LNCaP clone FGC (cell line): ENCODE results near the gene MDP1.

Experiments used
- DNase-seq: peaks from one replicate; pipeline ENCODE4 v3.0.0-alpha.2; 2011; ENCODE audit warnings: low read depth
- H3K4me3 ChIP-seq: 2 replicates; pipeline ENCODE4 v1.5.1; 2011; ENCODE audit warnings: mild to moderate bottlenecking, low read depth, low read length, control low read depth
- CTCF ChIP-seq: IDR thresholded peaks from 2 replicates; pipeline ENCODE4 v1.5.1; 2012; ENCODE audit warnings: mild to moderate bottlenecking; ENCODE audit not compliant: control insufficient read depth, insufficient read depth; ENCODE audit errors: extremely low read depth

The MDP1 gene

GRCh38 chr14:24234095-24235005 is 18.5 kb upstream of the MDP1 start:
- H3K4me3 ChIP-seq = no peak overlapping the region
- no peak for TF ChIP-seq CTCF
- DNase-seq = no peak

DNA sequence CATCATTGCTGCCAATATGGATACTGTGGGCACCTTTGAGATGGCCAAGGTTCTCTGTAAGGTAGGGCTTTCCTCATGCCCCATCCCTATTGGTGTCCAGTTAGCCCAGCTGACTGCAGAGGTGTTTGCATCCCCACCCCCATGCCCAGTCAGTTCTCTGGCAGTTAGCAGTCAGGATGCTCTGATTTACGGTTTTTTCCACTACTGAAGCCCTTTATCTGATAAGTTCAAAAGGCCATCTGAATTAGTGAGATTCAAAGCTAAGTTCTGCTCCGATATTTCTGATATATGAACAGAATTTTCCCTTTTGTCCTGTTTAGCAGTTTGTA is 17.6 kb upstream of the MDP1 start:
- H3K4me3 ChIP-seq = peak overlapping the region; percentile 80
- DNase-seq = no peak
- no peak for TF ChIP-seq CTCF

DNA sequence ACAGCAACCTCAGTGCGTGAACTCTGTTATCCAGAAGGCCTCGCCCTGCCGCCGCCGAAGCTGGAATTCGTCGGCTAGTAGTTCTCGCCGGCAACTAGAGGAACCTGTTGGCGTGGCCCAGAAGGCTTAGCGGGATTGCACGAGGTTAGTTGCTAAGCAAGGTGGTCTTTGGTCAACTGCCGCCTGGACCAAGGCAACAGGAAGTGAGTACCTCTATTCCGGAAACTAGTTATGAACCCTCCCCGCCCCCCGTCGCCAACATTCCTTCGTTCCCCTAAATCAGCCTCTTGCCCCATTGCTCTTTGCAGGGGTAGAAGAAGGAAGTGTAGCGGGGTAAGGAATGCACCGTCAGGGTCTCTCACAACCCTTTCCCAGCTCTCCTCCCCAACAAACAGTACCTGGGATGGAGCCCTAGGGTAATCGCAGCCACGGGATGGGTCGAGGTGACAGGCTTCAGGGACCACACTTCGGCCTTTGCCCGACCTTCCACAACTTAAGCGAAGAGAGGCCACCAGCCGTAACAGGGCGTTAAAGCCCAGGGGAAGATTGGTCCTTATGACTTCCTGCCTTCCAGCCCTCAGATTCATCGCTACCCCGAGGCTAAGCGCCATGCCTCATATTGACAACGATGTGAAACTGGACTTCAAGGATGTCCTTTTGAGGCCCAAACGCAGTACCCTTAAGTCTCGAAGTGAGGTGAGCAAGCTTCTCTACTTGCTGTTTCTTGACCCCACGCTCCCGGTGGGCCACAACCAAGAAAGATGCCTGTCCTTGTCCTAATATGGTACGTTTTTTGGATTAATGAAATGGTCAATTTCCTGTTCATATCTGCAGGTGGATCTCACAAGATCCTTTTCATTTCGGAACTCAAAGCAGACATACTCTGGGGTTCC is 17.0 kb upstream of the MDP1 start, which contains the start of gene GMPR2:
Gene GMPR2, plus strand, starts transcription at position 285 of the 893 bp plus-strand sequence. Its CDS starts 325 bp downstream, at position 610.
- DNase-seq = no peak
- H3K4me3 ChIP-seq = peak within 1 kb of the TSS; percentile 80
- TF ChIP-seq CTCF = no peak

DNA sequence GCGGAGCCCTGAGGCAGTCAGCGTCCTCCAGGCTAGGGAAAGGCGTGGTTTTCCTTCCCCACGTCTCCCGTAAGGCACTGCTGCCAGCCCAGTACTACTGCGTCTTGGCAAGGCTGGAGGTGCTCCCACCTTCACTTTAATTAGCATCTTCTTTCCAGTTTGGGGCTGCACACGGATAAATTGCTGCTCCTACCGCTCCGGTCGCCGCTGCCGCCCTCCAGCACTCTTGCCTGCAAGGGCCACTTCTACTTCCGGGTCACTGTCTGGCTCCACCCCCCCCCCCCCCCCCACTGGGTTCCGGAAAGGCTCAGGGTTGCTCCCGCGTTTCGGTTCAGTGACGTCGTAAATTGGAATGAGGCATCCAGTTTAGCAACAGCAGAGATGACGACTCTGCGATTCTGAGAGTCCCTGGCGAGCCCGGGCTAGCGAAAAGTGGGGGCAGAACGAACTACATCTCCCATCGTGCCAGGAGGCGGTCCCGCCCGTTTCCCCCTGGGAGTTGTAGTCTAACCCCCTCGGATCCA is 16.3 kb upstream of the MDP1 start, which contains the start of gene NEDD8:
Gene NEDD8, minus strand, starts transcription at position 247 of the 524 bp plus-strand sequence. Its CDS starts 100 bp downstream, at position 147.
- peak; percentile 82 for DNase-seq
- peak within 1 kb of the TSS; percentile 80 for H3K4me3 ChIP-seq
- TF ChIP-seq CTCF = no peak

DNA sequence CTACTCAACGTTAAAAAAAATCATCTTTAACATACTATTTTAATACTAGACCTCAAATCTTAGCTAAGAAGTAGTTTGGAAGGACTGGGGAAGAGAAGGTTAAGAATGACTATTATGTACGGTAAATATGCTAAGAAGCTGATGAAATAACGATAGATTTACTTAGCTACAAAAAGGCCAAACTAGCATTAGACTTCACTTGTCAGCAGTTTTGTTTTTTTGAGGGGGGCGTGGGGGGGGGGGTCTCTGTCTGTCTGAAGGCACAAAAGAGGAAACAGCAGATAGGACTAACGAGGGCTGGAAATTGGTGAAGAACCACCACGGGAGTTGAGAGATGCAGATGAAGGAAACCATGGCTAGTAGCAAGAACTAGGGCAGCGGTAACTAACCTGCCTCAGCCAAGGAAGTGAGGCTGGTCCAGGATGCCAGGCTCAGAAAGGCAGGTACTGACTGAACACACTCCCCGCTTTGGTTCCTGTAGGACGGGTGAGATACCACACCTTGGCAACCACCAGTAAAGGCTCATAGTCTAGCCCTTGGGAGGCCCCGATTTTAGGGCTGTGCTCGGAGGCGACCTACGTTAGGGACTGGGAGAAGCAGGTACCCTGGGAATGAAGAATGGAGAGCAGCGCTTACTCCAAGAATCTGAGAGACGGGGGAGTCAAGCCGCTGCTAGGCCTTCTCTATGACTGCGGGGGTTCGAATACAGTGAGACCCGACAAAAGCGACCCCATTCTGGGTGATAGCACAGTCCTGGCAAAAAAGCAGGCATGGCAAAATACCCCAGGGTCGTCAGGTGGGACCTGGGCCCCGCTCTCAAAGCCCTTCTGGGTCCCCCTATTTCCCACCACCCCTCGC is 15.6 kb upstream of the MDP1 start:
- DNase-seq = no peak
- TF ChIP-seq CTCF = no peak
- peak overlapping the region; percentile 80 for H3K4me3 ChIP-seq

DNA sequence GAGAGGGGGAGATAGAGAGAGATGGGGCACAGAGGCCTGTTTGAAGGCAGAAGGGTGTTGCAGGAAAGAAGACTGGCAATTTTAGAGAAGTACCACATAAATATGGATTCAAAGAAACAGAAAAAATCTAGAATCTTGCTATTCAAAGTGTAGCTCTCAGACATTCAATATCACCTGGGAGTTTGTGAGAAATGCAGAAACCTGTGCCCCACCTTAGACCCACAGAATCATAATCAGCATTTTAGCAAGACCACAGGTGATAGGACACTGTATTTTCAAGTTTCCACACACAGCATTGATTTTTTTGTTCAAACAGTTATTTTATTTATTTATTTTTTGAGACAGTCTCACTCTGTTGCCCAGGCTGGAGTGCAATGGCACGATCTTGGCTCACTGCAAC is 13.0 kb upstream of the MDP1 start:
- DNase-seq = no peak
- TF ChIP-seq CTCF = no peak
- H3K4me3 ChIP-seq = no peak overlapping the region
